NOMO-1 treated with dmso at 0.1 percent for 144 hours (cell line): Measurements from ENCODE around the gene AKR1C8.

ENCODE experiments used
- DNase-seq: peaks from one replicate; lab custom pipeline; 2025; ENCODE audit not compliant: unreplicated experiment; lab: John Stamatoyannopoulos, UW

AKR1C8 gene

GRCh38 chr10:5108658-5109416 lies 76.1 kb downstream of the AKR1C8 start:
- no peak for DNase-seq

- DNase-seq: no peak
These were observed 77.0 kb downstream of the AKR1C8 start for GRCh38 chr10:5107860-5108526.

- no peak for DNase-seq
These were observed 78.4 kb downstream of the AKR1C8 start for GRCh38 chr10:5106553-5106952.

GRCh38 chr10:5105626-5106025 lies 79.3 kb downstream of the AKR1C8 start:
- DNase-seq: no peak
